ENCODE data around the gene HELZ2.

The HELZ2 gene

GRCh38 chr20:63599396-63600050 lies 25.5 kb upstream of the HELZ2 start:
- H3K9me3 ChIP-seq (ENCODE audit: control insufficient read depth, insufficient read depth, low read length) = no peaks in the 10 kb centered on the region
- no peaks in the 10 kb centered on the region for H3K27me3 ChIP-seq (ENCODE audit: control insufficient read depth, low read length)
- H3K4me2 ChIP-seq (ENCODE audit: low read length) = no peak overlapping the region
- H3K36me3 ChIP-seq (ENCODE audit: control insufficient read depth, low read length) = peaks cover 50% of the 10 kb centered on the region
- H3K9me2 ChIP-seq (replicated peaks; ENCODE audit: control insufficient read depth, low read length) = no peaks in the 10 kb centered on the region
- no peak overlapping the region for H3K4me3 ChIP-seq (ENCODE audit: low read length)
- H3K79me2 ChIP-seq (ENCODE audit: control insufficient read depth, low read length) = no peaks in the 10 kb centered on the region
- no peak for TF ChIP-seq EZH2phosphoT487 (IDR thresholded peaks at IDR 0.05; ENCODE audit: borderline replicate concordance, low read length)
- H4K20me1 ChIP-seq (ENCODE audit: control insufficient read depth, insufficient read depth, low read depth, low read length) = no peaks in the 10 kb centered on the region
- H3K27ac ChIP-seq (ENCODE audit: low read depth, low read length) = no peak overlapping the region
- H3F3A ChIP-seq (ENCODE audit: control insufficient read depth, insufficient read depth) = no peaks in the 10 kb centered on the region
- no peaks in the 10 kb centered on the region for H3K4me1 ChIP-seq (ENCODE audit: control insufficient read depth, low read length)

DNA sequence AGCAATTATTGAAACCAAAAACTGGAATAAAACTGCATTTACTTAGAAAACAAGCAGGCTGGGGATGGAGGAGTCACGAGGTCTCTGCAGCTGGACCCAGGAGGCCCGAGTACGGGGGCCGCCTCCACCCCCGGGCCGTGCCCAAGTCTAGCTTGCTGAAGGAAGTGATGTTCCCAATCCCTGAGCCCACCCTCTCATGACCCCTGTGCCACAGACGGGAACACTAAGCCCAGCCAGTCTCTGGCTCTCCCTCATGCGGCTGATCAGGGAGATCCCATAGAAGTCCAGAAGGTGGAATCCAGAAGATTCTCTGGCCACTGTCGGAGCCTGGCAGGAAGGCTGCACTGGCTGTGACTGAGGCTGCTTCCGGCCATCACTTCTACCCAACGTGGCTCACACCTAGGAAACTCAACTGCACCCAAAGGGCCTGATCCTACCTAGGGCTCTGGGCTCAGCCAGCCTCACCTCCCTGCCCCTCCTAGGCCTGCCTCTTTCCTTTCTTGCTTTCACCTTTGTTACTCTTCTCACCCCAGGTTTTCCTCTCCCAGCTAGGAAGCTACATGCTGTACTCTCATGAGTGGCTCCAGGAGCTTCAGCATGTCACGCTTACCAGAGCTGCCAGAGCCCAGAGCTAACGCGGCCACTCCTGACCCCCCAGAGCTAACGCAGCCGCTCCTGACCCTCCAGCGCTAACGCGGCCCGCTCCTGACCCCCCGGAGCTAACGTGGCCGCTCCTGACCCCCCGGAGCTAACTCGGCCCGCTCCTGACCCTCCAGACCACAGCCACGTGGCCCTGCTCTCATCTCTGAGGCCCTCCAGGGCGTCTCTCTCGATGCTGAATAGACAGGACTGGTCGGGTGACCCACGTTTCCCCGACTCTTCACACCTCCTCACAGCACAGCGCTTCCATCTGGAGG lies 24.7 kb upstream of the HELZ2 start:
- no peak for TF ChIP-seq EZH2phosphoT487 (IDR thresholded peaks at IDR 0.05; ENCODE audit: borderline replicate concordance, low read length)
- TF ChIP-seq, protein P1, sequence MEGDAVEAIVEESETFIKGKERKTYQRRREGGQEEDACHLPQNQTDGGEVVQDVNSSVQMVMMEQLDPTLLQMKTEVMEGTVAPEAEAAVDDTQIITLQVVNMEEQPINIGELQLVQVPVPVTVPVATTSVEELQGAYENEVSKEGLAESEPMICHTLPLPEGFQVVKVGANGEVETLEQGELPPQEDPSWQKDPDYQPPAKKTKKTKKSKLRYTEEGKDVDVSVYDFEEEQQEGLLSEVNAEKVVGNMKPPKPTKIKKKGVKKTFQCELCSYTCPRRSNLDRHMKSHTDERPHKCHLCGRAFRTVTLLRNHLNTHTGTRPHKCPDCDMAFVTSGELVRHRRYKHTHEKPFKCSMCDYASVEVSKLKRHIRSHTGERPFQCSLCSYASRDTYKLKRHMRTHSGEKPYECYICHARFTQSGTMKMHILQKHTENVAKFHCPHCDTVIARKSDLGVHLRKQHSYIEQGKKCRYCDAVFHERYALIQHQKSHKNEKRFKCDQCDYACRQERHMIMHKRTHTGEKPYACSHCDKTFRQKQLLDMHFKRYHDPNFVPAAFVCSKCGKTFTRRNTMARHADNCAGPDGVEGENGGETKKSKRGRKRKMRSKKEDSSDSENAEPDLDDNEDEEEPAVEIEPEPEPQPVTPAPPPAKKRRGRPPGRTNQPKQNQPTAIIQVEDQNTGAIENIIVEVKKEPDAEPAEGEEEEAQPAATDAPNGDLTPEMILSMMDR (IDR thresholded peaks at IDR 0.05; ENCODE audit: low read depth, low read length, poor library complexity, severe bottlenecking) = no peak

GRCh38 chr20:63597651-63598478 lies 23.8 kb upstream of the HELZ2 start:
- no peaks in the 10 kb centered on the region for H3F3A ChIP-seq (ENCODE audit: control insufficient read depth, insufficient read depth)
- no peak overlapping the region for H3K4me2 ChIP-seq (ENCODE audit: low read length)
- no peaks in the 10 kb centered on the region for H4K20me1 ChIP-seq (ENCODE audit: control insufficient read depth, insufficient read depth, low read depth, low read length)
- no peaks in the 10 kb centered on the region for H3K9me2 ChIP-seq (replicated peaks; ENCODE audit: control insufficient read depth, low read length)
- H3K79me2 ChIP-seq (ENCODE audit: control insufficient read depth, low read length) = no peaks in the 10 kb centered on the region
- no peaks in the 10 kb centered on the region for H3K9me3 ChIP-seq (ENCODE audit: control insufficient read depth, insufficient read depth, low read length)
- TF ChIP-seq EZH2phosphoT487 (IDR thresholded peaks at IDR 0.05; ENCODE audit: borderline replicate concordance, low read length) = no peak
- TF ChIP-seq, protein P1 (IDR thresholded peaks at IDR 0.05; ENCODE audit: low read depth, low read length, poor library complexity, severe bottlenecking) = no peak
- H3K36me3 ChIP-seq (ENCODE audit: control insufficient read depth, low read length) = peaks cover 47% of the 10 kb centered on the region
- H3K27me3 ChIP-seq (ENCODE audit: control insufficient read depth, low read length) = no peaks in the 10 kb centered on the region
- no peak overlapping the region for H3K27ac ChIP-seq (ENCODE audit: low read depth, low read length)
- H3K4me1 ChIP-seq (ENCODE audit: control insufficient read depth, low read length) = no peaks in the 10 kb centered on the region
- H3K4me3 ChIP-seq (ENCODE audit: low read length) = no peak overlapping the region

More for the DNA sequence above, 24.7 kb upstream of the HELZ2 start:
- H3K4me3 ChIP-seq (ENCODE audit: low read length) = no peak overlapping the region
- no peak overlapping the region for H3K27ac ChIP-seq (ENCODE audit: low read depth, low read length)
- no peaks in the 10 kb centered on the region for H3F3A ChIP-seq (ENCODE audit: control insufficient read depth, insufficient read depth)
- H3K4me1 ChIP-seq (ENCODE audit: control insufficient read depth, low read length) = no peaks in the 10 kb centered on the region
- no peaks in the 10 kb centered on the region for H3K79me2 ChIP-seq (ENCODE audit: control insufficient read depth, low read length)
- H3K4me2 ChIP-seq (ENCODE audit: low read length) = no peak overlapping the region
- H3K9me2 ChIP-seq (replicated peaks; ENCODE audit: control insufficient read depth, low read length) = no peaks in the 10 kb centered on the region
- no peaks in the 10 kb centered on the region for H3K27me3 ChIP-seq (ENCODE audit: control insufficient read depth, low read length)
- peaks cover 47% of the 10 kb centered on the region for H3K36me3 ChIP-seq (ENCODE audit: control insufficient read depth, low read length)
- no peaks in the 10 kb centered on the region for H4K20me1 ChIP-seq (ENCODE audit: control insufficient read depth, insufficient read depth, low read depth, low read length)
- H3K9me3 ChIP-seq (ENCODE audit: control insufficient read depth, insufficient read depth, low read length) = no peaks in the 10 kb centered on the region

Measured in DOHH2 (cell line).